HEK293T (cell line): ENCODE data around the gene ESR1.

ENCODE experiments used
- FOXA1 ChIP-seq: fragments of 450-650 bp; IDR thresholded peaks from 2 replicates; pipeline ENCODE4 v1.6.1; 2016; ENCODE audit warnings: mild to moderate bottlenecking
- SP1 ChIP-seq: fragments of 450-650 bp; IDR thresholded peaks from 2 replicates; pipeline ENCODE4 v1.6.1; 2017

GRCh38 chr6:151850479-151851003, 43.1 kb downstream of the ESR1 start:
- TF ChIP-seq SP1 = no peak
- no peak for TF ChIP-seq FOXA1
